DOHH2 (cell line): ENCODE data around the gene PHKG2.

ENCODE experiments used
- EZH2phosphoT487 ChIP-seq: fragments of 200-600 bp; sonication (generic); IDR thresholded peaks from 2 replicates; pipeline ENCODE4 v1.6.1; 2017; ENCODE audit warnings: borderline replicate concordance, mild to moderate bottlenecking, antibody characterized with exemption, low read length, moderate library complexity, mixed read lengths
- TF ChIP-seq, protein P1 (sequence below): fragments of 200-600 bp; sonication (generic); IDR thresholded peaks from one replicate; pipeline ENCODE4 v1.5.1; 2014; ENCODE audit warnings: antibody characterized with exemption, mild to moderate bottlenecking, low read depth, low read length; ENCODE audit not compliant: poor library complexity, severe bottlenecking

DNA sequence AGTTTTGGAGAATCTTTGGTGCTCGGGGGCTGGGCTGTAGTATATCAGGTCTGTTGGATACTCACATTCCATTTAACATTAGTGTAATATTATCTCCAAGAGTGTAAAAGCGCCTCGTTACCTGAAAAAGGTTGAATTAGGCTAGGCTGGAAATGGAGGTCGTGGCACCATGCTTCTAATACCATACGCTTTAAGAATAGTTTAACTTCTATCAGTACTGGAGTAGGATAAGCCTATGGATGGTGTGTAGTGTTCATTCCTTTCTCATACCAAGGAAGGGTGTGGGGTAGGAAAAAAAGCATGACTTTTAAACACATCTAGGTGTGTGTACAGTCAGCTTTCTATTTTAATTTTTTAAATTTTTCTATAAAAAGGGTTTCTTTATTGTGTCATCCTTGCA is 47.3 kb upstream of the PHKG2 start:
- TF ChIP-seq, protein P1, sequence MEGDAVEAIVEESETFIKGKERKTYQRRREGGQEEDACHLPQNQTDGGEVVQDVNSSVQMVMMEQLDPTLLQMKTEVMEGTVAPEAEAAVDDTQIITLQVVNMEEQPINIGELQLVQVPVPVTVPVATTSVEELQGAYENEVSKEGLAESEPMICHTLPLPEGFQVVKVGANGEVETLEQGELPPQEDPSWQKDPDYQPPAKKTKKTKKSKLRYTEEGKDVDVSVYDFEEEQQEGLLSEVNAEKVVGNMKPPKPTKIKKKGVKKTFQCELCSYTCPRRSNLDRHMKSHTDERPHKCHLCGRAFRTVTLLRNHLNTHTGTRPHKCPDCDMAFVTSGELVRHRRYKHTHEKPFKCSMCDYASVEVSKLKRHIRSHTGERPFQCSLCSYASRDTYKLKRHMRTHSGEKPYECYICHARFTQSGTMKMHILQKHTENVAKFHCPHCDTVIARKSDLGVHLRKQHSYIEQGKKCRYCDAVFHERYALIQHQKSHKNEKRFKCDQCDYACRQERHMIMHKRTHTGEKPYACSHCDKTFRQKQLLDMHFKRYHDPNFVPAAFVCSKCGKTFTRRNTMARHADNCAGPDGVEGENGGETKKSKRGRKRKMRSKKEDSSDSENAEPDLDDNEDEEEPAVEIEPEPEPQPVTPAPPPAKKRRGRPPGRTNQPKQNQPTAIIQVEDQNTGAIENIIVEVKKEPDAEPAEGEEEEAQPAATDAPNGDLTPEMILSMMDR, result no peak
- no peak for TF ChIP-seq EZH2phosphoT487
